HG03280 (cell line): ENCODE data around the gene LDAH.

ENCODE experiments used
- ATAC-seq: cut with Tn5 transposase; IDR thresholded peaks from one replicate; pipeline ENCODE4 v1.9.1; 2021; ENCODE audit warnings: mild to moderate bottlenecking, moderate library complexity; ENCODE audit not compliant: unreplicated experiment

LDAH gene

DNA sequence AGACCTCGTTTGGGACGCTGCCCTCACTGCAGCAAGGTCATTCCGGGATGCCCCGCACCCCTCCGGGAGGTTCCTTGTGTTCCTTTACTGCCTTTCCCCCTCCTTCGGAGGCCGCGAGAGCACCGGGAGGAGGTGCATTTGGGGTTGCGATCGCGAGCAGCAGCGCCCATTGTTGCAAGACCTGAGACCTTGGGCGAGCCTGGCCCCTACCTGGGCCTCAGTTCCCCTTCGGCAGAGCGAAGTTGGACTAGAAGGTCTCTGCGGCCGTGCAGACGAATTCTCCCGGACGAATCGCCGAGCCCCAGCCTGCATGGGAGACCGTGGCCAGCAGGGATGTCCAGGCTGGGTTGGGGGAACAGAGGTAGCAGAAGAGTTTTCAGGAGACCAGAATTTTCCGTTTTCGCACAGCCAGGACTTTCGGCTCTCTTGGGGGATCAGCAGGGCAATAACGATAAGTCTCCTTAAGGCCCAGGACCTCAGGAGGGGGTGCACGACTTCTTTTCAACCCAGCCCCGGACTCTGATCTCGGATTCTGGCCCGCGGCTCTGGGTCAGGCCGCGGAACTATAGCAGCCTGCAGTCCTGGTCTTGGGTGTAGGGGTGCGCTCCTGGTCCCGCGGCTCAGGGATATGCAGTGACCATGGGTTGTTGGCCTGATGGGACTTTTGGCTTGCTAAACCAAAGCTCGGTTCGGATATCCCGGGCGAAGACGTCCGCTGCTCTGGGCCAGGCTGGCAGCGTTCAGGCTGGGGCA is 153.2 kb downstream of the LDAH start:
- no peak for ATAC-seq

DNA sequence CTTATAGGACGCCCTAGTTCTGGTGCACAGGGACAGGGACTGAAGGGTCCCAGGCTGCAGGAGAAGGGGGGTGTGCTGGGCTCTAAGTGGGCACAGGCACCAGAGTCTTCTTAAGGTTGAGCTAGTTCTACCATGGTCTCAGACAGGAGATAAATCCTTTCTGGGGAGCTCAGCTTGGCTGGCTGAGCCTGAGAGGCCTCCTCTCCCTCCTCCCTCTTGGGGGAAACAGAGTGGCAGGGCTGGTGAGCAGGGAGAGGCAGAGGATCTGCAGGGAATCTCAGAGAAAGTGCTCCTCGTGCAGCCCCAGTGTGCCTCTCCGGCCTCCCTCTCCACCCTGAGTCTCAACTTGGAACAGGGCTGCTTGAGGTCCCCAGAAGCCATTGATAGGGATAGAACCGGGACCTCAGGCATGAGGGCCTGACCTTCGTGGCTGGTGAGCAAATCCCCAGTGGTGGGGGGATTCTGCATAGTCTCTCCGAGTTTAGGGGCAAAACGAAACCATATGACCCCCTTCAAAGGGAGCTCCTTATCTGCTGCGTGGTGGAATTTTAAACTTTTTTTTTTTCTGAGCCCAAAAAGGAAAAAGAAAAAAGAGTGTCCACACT is 153.9 kb downstream of the LDAH start:
- ATAC-seq, result no peak

DNA sequence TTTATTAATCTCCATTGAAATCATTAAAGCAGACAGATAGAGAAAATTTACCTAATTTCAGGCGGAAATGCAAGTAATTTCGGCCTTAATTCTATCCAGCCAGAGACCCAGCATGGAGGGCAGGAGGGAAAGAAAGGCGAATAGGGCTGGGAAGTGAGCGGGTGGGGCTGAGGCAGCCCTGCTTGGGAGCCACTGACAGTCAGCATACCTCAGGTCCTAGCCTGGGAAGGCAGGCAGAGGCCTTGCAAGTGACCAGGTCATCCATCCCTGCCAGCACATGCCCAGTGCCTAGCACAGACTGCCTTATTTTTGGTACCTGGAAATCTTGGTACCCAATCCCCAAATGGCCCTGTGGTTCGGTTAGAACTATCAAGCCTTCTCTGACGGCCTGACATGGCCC is 154.4 kb downstream of the LDAH start:
- ATAC-seq, result no peak

DNA sequence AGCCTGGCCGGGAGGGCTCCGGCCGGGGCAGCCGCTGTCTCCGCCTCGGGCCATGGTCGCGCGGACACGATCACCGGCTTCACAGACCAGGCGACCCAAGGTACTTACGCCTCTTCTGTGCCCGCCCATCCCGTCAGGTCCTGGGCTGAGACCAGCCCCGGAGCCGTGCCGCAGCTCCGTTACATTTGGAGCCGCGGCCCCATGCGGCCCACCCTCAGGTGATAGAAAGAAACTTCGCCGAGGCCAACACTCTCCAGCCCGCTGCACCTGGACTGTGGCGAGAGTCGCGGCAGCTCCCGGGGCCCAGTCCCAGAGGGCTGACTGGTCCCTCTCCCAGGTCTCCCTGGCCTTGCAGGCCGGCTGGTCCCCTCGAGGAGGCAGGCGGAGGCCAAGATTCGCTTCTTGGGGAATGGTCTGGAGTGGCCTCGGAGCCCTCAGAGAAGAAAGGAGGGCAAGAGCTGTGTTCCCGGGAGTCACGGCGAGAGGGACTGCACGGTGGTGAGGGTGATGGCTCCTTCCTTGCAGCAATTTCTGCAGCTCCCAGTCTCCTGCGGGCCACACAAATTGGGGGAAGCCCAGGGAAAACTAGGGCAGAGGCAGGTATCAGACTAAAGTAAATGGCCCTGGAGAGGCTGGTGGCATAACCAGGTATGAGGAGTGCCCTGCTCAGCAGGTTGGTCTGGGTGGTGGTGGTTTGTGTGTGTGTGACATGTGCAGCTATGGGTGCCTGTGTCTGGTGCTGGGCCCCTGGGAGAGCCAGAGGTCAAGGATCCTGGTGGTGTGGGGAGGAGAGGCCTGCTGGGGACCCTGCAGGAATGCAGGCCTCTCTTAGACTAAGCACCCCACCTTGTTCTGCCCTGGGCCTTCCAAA is 155.1 kb downstream of the LDAH start:
- ATAC-seq, result no peak

DNA sequence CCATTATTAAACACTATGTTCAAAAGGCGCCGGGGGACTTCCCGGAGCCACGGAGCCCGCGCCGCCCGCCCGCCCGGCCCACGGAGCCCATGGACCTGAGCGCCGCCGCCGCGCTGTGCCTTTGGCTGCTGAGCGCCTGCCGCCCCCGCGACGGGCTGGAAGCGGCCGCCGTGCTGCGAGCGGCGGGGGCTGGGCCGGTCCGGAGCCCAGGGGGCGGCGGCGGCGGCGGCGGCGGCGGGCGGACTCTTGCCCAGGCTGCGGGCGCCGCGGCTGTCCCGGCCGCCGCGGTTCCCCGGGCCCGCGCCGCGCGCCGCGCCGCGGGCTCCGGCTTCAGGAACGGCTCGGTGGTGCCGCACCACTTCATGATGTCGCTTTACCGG is 155.8 kb downstream of the LDAH start:
- ATAC-seq, result no peak

DNA sequence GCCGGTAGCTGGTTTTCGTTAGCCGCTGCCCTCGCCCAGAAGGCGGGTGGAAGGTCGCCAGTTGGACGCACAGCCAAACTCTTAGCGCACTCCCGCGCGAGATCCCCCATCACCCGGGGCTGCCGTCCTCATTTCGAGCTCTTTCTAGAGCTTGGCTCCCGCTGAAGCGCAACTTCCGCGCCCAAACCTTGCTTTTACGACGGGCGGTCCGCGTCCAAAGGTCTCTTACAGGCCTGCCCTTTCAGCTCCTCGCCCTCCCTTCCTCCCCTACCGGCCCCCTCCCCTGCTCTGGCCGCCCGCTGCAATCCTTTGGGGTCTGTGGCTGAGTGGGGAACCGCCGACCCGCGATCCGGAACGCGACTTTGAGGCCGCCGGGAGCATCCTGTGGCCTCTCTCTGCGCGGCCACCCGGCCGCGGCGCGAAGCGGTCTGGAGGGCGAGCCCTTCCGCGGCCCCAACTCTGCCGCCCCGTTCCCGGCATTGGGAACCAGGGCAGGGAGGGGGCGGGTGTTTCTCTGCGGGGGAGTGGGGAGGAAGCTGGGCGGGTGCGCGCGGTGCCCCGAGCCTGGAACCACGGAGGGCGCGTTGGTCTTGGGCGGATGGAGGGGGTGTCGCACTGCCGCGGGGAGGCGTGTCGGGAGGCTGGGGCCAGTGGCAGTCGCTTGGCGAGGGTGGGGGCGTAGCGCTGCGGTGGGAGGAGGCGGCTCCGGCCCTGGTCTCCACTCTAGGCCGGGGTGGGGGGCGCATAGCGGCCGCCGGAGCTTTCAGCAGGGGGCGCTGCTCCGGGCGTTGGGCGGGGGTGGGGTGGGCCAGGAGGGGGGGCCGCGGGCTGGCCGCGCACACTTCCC is 156.4 kb downstream of the LDAH start, which contains the start of gene GDF7:
Gene GDF7, plus strand, starts transcription at position 841 of the 847 bp plus-strand sequence. CDS start 96 bp downstream, outside the sequence.
- no peak for ATAC-seq

DNA sequence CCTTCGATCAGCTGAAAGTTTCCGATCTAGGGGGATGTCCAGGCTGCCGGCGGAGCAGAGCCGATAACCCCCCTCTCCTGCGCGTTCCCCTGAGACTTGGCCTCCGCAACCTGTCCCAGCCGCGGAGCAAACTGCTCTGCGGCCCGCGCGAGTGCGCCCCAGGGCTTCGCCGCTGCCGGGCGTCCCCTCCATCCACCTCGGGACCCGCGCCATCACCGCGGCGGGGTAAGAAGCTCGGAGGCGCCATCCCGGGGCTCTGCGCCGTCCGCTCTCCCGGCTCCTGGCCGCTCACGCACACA is 156.9 kb downstream of the LDAH start:
- no peak for ATAC-seq

DNA sequence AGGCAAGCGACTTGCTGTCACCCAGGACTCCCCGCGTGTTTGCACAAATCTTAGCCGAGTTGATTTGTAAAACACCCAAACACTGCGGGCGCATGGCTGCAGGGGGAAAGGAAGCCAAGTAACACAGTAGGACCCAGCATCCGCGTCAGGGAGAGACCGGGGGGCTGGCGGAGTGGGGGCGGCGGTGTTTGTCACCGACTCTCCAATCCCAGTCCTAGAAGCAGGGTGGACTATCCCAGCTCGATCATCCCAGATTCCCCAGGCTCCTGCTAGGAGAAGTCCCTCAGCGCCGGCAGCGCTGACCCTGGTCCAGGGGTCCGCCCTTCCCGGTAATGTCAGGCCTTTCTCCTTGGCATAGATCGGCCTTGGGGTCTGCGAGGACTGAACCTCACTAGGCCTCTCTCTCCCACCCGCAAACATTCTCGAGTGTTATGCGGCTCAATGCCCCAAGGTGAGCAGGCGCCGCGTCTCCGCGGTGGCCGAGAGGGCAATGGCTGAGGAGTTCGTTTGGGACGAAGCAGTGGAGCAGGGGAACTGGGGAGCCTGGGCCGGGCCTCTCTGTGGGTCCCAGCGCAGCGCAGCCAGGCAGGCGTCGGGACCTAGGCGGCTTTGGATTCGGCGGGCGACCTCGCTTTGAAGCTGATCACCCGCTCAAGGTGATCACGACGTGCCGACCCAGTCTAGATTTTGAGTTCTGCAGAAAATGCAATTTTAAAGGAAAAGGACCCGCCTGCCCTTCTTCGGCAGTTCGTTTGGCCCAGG is 157.5 kb downstream of the LDAH start:
- ATAC-seq, result no peak

DNA sequence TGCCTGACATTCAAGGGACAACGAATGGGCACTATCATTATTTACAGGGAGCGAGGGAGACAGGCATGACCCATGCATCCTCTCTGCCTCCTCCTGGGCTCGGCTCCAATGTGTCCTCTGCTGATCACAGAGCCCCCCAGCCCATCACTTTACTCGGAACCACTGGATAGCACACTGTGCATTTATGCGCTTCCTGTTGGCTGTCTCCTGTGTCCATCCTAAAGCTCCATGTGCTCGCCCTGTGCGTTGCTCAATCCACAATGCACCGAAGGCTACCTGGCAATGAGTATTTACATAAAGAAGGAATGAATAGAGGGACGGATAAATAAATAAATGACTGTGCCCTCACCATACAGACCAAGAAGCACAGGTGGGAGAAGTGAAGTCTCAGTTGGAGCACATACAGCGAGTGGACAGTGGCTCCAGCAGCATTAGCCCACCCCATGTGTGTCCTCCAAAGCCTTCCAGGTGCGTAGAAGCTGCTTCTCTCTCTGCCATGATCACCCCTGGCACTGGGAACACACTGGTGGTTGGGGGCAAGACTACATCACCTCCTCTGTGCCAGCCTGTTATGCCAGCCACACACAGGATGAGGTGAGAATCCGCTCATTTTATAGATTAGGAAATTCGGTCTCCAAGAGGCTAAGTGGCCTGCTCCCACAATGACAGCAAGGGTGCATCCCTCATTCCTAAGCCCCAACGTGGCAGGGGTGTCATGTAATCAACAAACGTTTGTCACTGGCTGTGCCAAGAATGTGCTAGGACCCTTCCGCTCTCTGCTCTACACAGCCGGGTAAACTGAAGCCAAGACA is 158.3 kb downstream of the LDAH start:
- no peak for ATAC-seq

DNA sequence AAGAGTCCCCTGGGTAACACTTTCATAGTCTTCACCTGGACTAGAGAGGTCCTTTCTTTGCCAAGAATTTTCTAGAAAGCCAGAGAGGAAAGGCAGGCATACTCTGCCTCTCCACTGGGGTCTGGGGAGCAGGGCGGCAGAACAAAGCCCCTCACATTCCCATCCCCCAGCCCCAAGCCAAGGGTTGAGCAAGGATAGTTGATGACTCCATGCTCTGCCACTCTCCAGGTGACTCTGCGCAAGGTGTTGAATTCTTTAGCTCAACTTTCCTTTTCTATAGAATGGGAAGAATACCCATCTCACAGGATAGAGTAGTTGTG is 158.9 kb downstream of the LDAH start:
- no peak for ATAC-seq

DNA sequence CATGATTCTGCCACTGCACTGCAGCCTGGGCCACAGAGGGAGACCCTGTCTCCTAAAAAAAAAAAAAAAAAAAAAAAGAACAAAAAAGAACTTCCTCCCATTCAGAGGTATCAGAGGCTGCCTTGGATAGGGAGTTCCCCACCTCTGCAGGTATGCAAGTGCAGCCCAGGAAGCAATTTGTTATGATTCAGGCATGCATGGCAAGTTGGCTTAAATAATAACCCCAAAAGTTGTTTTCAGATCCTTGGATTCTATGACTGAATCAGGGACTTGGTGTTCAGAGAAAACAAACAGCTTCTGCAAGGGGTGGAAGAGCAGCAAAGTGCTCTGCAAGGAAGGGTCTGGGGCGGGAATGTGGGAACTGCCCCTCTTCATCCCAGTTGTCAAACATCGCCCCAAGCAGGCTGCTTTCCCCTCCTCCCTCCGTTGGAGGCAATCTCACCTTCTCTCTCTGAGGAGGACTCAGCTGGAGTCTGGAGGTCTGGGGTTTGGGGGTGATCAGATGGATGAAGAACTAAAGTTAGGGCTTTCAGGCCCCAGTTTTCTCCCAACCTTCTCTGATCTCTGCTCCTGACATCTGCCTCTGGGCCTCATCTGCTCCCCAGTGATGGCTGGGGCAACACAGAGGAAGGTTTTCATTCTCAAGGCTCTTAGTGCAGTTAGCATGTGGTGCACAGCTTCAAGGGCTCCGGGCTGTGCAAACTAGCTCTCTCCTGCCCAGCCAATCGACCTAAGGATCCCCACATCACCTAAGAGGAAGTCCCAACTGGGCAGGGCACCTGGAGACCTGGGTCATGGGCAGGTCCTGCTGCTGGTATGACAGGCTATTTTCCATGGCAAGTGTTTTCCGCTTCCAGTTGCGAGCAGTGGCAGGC is 159.5 kb downstream of the LDAH start:
- no peak for ATAC-seq

DNA sequence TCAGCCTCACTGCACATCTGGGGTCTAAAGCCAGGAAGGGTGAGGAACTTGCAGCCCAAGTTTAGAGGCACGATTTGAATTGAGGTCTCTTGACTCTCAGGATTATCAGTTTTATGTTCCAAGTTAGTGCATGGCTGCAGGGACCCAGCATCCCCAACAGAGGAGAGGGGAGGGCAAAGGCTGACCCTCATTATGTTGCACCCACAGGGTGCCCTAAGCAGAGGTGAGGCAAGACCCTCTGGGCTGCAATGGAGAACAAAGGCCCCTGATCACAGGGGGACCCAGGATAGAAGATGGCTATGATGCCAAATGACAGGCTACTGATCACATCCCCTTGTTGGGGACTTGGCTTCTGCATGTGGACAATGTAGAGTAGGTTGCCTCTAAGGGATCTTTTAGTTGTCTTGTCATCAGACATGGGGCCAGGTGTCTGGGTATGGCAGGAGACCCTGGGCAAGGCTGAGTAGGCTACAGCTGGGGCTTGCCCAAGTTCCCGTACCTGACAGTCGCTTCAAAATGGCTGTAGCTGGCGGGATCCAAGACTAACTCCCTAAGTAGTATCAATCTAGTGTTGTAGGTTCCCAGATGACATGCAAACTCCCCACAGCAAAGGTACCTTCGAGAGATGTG is 160.5 kb downstream of the LDAH start:
- ATAC-seq, result no peak

DNA sequence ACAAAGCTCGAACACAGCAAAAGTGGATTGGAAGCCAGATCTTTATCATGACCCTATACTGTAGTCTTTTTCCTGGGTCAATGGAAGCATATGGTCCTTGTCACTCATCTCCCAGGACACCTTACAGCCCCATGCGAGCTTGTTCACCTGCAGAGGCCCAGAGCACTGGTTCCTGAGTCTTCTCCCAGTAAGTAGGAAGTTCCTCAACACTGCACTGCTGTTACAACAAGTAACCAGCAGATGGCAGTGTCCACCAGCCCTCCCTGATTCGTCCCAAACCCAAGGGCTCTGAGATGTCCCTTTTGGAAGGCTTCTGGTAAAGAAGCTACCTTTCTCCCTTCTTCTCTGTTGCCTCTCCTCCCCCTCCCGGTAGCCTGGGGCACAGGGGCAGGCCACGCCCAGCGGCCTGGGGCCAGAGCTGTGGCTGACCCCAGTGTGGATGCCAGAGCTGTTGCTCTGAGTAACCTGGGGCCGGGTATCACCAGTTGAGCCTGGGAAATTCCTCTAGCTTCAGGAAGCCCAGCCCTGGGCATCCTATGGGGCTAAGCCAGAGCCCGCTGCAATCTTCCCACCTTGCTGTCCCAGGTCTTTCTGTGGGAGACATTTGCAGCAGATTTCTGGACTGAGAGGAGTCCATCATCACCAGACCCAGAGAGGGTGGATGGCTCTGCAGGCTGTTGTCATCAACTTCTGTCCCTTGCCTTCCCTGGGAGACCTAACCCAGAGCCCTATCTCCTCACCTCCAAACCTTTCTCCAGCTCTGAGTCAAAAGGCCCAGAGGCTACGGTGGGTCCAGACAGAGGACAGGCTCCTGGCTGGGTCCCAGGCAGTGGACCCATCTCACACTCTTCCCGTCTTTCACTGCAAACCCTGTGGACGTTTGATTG is 161.2 kb downstream of the LDAH start:
- peak; percentile 59 for ATAC-seq

DNA sequence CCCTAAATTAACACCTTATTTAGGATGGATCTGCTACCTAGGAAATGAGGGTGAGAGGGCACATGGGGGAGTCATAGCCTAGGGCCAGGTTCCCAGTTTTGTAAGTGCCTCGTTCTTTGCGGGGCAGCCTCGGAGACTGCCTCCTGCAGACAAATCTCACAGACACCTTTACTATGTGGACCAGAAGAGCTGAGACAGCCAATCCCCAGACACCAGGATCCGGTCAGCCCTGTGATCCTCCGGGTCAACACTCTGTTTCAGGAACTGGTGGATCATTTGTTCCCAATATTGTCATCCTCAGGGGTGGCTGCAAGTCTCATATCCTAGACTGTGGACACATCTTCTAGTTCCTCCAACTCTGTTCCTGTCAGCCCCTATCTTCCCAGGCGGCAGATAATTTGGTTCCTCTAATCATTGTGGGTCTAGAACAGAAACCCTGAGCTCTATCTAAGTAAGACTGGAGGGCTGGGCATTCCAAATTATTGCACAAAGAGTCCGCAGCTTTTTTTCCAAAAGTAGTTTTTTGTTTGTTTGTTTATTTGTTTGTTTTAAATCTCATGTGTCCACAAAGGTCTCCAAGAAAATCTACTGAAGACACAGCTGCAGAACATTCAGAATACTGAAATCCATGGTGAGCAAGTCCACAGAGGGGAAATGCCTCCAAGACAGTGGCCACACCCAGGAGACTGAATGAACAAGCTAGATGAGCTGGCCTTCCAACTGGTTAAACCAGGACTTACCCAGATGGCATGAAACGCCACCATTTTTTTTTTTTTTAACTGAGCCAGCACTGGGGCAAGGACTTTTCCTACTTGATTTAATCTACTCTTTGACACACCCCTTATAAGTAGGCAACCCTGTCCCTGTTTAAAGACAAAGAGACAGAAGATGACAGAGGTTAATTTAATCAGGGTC is 162.1 kb downstream of the LDAH start:
- no peak for ATAC-seq

DNA sequence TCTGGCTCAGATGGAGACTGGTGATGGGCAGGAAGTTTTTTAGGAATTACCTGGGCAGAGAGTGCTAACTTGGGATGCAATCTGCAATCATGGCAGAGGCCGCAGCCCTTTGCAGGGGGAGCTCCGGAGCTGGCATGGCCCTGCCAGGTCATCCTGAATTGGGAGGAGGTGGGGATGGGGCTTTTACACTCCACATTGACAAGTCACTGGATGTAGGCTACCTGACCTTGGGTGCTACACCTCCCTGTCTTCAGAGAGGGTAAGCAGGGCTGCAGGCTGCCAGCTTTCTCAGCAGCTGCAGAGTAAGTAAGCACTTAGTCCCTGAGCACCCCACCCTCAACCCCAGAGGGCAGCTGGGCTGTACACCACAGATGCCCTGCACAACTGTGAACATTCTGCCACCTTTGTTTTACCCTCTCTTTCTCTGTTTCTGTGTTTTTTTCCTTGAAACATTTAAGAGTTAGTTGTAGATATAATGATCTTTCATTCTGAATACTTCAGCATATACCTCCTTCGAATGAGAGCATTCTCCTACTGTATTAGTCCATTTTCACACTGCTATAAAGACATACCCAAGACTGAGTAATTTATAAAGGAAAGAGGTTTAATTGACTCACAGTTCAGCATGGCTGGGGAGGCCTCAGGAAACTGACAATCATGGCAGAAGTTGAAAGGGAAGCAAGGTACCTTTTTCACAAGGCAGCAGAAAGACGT is 165.2 kb downstream of the LDAH start:
- no peak for ATAC-seq

DNA sequence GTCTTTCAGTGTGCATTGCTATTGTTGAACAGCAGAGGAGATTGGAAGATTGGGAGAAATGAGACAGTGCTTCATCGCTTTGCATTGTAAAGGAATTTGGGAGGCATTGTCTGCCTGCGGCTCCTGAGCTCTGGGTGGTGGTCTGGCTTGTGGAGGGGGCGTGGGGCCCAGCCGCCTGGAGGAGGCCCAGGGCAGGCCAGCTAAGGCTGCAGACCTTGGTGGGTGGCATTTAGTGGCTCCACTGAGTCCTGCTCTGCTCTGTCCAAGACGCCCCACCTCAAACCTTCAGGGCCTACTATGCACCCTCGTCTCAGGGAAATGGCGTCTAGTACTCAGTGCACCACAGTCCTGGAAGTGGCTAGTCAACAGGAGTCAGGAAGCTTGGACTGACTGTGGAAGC is 166.3 kb downstream of the LDAH start:
- ATAC-seq, result no peak
